Measurements from ENCODE around the gene RUBCNL. TPM values are rescaled to one million over a fixed set of nuclear protein-coding genes. Genes with fewer than 3 reads are reported as not detected.

RUBCNL gene
- total and polyA plus RNA-seq, 2 donors (not counting 3 experiments of a cell fraction or from before 2014, with no cell fraction given), result not detected

DNA sequence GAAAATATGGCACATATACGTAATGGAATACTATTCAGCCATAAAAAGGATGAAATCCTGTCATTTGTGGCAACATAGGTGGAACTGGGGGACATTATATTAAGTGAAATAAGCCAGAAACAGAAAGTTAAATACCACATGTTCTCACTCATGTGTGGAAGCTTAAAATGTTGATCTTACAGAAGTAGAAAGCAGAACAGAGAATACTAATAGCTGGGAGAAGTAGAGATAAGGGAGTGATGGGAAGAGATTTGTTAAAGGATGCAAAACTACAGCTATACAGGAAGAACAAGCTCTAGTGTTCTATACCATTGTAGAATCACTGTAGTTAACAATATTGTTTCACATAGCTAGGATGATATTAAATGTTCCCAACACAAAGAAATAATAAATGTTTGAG, 68.1 kb downstream of the RUBCNL start:
- Histone ChIP-seq H3K9me3 (replicated peaks; ENCODE audit: control insufficient read depth, insufficient read depth, low read length) (no peaks in the 10 kb centered on the region), H3K36me3 (ENCODE audit: control insufficient read depth in 2 of 2, extremely low read depth in 1 of 2, insufficient read depth in 2 of 2, low read length in 2 of 2) (no peaks in the 10 kb centered on the region), H2AFZ (ENCODE audit: low read depth, low read length) (no peak overlapping the region), H3K27ac (ENCODE audit: insufficient read depth, low read depth, low read length) (no peak overlapping the region), H3K4me3 (replicated peaks in 1 of 3; ENCODE audit: insufficient read depth in 1 of 3, low read depth in 1 of 3, low read length in 3 of 3) (no peak overlapping the region), H3K9me1 (replicated peaks; ENCODE audit: control insufficient read depth, extremely low read depth, insufficient read depth, low read length) (no peaks in the 10 kb centered on the region), H3K4me1 (ENCODE audit: control insufficient read depth, extremely low read depth, insufficient read depth, low read length) (no peaks in the 10 kb centered on the region), H3K27me3 (ENCODE audit: control insufficient read depth in 2 of 2, insufficient read depth in 2 of 2, low read length in 2 of 2) (peaks cover 3 to 9% of the 10 kb centered on the region in 2 experiments), H3K79me2 (ENCODE audit: control insufficient read depth, insufficient read depth, low read length) (no peaks in the 10 kb centered on the region), H3K4me2 (ENCODE audit: insufficient read depth, low read length) (no peak overlapping the region), H4K20me1 (replicated peaks; ENCODE audit: control insufficient read depth, extremely low read depth, insufficient read depth, low read length) (no peaks in the 10 kb centered on the region), H3K9ac (replicated peaks; ENCODE audit: extremely low read depth, insufficient read depth, low read length) (no peak overlapping the region)
- no peak for TF ChIP-seq POLR2AphosphoS5 (IDR thresholded peaks at IDR 0.05; ENCODE audit: insufficient read depth, low read depth, low read length)
- TF ChIP-seq MYC (IDR thresholded peaks at IDR 0.05; ENCODE audit: low read depth, low read length), result no peak
- TF ChIP-seq, protein P1, sequence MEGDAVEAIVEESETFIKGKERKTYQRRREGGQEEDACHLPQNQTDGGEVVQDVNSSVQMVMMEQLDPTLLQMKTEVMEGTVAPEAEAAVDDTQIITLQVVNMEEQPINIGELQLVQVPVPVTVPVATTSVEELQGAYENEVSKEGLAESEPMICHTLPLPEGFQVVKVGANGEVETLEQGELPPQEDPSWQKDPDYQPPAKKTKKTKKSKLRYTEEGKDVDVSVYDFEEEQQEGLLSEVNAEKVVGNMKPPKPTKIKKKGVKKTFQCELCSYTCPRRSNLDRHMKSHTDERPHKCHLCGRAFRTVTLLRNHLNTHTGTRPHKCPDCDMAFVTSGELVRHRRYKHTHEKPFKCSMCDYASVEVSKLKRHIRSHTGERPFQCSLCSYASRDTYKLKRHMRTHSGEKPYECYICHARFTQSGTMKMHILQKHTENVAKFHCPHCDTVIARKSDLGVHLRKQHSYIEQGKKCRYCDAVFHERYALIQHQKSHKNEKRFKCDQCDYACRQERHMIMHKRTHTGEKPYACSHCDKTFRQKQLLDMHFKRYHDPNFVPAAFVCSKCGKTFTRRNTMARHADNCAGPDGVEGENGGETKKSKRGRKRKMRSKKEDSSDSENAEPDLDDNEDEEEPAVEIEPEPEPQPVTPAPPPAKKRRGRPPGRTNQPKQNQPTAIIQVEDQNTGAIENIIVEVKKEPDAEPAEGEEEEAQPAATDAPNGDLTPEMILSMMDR (IDR thresholded peaks at IDR 0.05; ENCODE audit: extremely low read depth in 1 of 2, insufficient read depth in 1 of 2, low read depth in 1 of 2, low read length in 2 of 2), result no peak
- TF ChIP-seq POLR2A (IDR thresholded peaks at IDR 0.05; ENCODE audit: low read depth, low read length), result no peak
- no peak for TF ChIP-seq FOS (IDR thresholded peaks at IDR 0.05; ENCODE audit: borderline replicate concordance, insufficient read depth, low read length)
- no peak for TF ChIP-seq JUN (IDR thresholded peaks at IDR 0.05; ENCODE audit: borderline replicate concordance, insufficient read depth, insufficient read length, low read depth)
- TF ChIP-seq GATA2 (IDR thresholded peaks at IDR 0.05; ENCODE audit: insufficient read depth, insufficient read length, low read depth, low read length), result no peak
- TF ChIP-seq EZH2 (IDR thresholded peaks at IDR 0.05; ENCODE audit: borderline replicate concordance, low read depth, low read length, severe bottlenecking), result no peak
- TF ChIP-seq, protein P2, sequence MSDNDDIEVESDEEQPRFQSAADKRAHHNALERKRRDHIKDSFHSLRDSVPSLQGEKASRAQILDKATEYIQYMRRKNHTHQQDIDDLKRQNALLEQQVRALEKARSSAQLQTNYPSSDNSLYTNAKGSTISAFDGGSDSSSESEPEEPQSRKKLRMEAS (IDR thresholded peaks at IDR 0.05; ENCODE audit: insufficient read depth, insufficient read length), result no peak
- POLR2A ChIA-PET, result no interaction called here
- DNase-seq (ENCODE audit: low read depth, low spot score) (no peak), FAIRE-seq (no peak)
- intact Hi-C loops (cut with micrococcal nuclease) (no loop called here), dilution Hi-C loops (cut with MboI; ENCODE audit: extremely low pct_ligation_motif_present, low sequenced_read_pairs) (no loop called here)
- no TSS peak for BruUV-seq (replicated peaks)
- CTCF ChIA-PET, result interaction anchor here (2.7 kb wide), 1 partner anchor 159 kb away, joined by 11 read pairs; no protein-coding TSS in a partner anchor
